Occipital lobe (tissue), 2 donors: Measurements from ENCODE around the gene KCNG2. TPM values are rescaled to one million over a fixed set of nuclear protein-coding genes. Genes with fewer than 3 reads are reported as not detected.

ENCODE experiments used
- DNase-seq: peaks from one replicate; lab custom pipeline; 2025; lab: John Stamatoyannopoulos, UW
- total RNA-seq: library from RNA; depleted of rRNA; stranded (reverse); fragments of >200 nt; gene quantifications from one replicate; pipeline ENCODE4 v1.2.3, GENCODE V29; 2014

The KCNG2 gene
- total RNA-seq, 1 donor from 2014 or later: 0.31 TPM

DNA sequence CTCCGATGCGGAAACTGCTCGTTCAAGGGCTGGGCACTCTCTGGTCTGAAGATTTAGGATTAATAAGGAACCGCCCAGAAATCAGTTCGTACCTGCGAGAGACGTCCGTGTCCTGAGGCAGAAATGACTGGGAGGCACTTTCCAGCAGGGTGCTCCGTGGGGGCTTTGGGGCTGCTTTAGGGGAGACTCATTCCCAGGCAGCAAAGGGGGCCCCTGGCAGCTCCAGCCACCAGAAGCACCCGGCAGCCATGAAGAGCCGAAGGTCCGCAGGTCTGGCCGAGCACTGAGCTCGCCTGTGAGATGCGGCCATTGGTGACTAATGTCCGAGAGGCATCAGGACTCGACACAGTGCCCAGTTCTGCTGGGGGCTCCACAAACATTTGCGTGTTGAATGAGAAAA, 20.9 kb downstream of the KCNG2 start:
- DNase-seq: no peak

DNA sequence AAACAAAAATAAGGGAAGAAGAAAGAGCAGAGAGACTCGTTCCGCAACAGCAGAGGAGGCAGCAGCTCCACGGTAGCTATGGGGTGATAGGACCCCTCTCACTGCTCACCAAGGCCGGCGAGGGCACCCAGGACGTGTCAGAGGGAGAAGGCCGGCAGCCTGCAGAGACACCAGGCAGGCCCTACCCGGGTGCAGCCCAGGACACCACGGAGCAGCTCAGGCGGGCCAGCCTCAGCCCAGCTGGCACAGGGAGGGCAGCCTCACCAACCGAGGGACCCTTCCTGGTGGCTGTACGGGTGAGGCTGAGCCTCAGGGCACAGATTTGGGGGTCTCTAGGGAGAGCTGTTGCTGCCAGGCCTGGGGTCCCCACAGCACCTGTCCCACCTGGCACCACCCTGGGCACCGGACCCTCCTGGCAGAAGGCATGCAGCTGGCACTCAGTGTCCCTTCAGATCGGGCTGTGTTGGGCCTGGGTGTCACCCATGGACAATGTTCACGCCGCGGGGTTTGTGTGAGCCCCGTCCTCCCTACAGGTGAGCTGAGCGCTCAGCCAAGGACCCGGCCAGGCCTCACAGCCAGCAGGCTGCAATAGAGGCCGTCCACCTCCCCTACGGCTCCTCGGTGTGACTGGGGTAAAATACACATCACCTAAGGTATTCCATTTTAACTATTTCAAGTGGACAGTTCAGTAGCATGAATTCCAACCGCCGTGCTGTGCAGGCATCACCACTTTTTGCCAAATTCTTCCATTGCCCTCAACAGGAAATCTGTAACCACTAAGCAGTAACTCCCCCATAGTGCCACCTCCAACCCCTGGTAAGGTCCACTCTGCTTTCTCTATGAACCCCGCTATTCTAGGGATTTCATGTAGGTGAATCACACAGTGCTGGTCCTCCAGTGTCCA, 21.6 kb downstream of the KCNG2 start:
- no peak for DNase-seq

DNA sequence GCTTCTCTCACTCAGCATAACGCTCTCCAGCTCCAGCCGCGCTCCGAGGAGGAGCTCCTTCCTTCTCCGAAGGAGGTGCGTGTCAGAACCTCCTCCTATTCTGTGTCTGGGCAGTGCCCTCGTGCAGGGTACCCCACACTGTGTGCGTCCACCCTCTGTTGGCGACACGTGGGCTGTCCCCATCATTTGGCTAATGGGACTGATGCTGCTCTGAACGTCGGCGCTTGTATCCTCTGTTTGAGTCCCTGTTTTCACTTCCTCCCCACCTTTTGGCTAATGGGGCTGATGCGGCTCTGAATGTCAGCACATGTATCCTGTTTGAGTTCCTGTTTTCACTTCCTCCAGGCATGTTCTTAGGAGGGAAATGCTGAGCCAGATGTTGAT, 22.2 kb downstream of the KCNG2 start:
- DNase-seq: no peak

DNA sequence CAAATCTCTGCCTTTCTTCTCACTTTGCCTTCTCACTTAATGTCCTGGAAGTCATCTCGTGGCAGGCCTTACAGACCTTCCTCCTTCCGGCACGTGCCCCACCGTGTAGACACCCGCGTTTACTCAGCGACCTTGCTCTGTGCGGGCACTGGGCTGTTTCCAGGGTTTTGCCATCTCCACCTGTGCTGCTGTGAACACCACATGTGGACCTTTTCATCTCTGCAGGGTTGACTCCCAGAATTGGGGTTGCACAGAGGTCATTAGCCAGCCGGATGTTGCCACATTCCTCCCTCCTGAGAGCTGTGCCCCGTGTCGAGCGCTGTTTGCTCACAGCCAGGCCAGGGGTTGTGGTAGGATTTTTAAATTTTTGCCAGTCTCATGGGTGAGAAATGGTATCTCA, 25.4 kb downstream of the KCNG2 start:
- DNase-seq: no peak

DNA sequence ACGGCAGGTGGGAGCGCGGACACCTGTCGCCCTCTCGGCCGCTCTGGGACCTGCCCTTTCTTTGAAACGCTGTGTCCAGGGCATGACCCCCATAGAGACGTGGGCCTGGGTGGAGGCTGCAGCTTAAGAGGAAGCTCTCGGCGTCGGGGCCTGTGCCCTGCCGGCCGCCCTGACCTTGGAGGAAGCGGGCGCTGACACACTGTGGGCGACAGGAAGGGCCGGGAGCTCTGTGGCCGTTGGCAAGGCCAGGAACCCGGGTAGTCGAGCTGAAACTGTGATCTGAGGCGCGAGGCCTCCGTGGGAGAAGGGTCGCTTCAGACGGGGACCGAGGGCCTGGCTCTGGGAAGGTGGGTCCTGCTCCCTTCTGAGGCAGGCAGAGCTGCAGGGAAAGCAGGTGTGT, 28.2 kb downstream of the KCNG2 start:
- DNase-seq: no peak

DNA sequence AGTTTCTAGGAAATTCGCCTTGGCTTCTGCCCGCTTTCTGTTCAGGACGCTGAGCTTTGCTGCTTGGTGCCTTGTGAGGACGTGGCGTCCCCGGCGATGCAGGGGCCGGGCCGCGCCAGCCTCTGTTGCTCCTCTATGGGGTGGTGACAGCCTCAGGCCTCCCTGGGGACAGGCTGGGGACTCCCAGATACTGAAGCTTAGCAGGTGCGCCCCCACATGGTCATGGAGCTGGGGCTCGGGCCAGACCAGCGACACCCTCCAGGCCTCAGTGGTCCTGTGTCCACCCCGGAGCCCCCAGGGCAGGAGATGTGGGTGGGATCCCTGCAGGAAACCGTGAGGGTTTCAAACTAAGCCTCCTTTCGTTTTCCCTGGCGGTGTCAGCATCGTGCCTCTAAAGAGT, 29.2 kb downstream of the KCNG2 start:
- no peak for DNase-seq

DNA sequence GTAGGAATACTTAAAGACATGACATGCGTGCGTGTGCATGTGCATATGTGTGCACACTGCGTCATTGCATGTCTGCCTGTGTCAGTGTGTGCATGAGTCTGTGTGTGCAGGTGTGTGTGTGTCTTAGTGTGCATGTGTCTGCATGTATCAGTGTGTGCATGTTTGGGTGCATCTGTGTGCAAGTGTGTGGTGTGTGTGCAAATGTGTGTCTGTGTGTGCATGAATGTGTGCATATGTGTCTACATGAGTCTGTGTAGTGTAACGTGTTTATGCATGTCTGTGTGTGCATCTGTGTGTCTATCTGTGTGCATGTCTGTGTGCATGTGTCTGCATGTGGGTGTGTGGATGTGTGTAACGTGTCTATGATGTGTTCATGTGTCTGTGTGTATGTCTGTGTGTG, 30.5 kb downstream of the KCNG2 start:
- no peak for DNase-seq

DNA sequence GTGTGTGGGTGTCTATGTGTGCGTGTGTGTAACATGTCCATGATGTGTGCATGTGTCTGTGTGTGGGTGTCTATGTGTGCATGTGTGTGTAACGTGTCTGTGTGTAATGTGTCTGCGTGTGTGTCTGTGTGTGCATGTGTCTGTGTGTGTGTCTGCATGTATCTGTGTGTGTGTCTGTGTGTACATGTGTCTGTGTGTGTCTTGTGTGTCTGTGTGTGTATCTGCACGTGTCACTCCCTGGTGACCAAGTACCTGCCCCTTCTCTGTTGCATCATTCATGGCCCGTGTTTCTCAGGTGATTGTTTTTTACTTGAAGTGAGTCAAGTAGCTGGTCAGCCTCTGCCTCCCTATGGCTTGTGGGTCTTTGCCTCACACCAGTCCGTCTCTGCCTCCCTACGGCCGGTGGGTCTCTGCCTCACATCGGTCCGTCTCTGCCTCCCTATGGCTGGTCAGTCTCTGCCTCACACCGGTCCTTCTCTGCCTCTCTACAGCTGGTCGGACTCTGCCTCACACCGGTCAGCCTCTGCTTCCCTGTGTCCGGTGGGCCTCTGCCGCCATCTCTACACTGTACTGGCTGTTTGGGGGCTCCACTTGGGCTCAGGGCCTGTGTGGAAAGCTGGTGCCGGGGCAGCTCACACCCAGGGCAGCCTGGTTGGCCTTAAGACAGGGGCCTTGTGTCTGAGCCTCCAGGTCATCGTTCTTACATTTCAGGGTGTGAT, 31.6 kb downstream of the KCNG2 start:
- DNase-seq: no peak

DNA sequence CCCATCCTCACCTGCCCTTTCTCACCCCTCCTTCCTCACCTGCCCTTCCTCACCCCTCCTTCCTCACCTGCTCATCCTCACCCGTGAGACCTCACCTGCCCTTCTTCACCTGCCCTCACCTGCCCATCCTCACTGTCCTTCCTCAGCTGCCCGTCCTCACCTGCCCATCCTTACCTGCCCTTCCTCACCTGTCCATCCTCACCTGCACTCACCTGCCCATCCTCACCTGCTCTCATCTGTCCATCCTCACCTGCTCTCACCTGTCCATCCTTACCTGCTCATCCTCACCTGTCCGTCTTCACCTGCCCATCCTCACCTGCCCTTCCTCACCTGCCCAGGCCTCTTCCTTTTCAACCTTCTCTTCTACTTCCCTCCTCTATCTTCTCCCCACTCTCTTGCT, 34.4 kb downstream of the KCNG2 start:
- DNase-seq: no peak

DNA sequence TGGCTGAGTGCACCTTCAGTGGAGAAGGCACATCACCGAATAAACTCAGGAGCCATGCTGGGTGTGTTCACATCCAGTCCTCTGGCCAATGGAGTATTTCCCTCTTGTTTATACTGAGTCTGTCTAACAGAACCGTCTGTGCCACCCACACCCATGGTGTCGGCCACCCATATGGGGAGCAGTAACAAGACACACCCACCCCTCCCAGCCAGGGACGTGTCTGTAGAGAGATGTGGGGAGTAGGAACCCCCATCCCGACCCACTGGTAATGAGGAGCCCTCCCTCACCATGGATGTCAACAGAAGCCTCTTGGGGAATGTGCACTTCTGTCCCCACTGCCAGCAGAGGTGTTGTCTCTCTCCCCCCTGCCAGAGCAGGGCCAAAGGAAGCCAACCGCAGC, 37.1 kb downstream of the KCNG2 start:
- no peak for DNase-seq

DNA sequence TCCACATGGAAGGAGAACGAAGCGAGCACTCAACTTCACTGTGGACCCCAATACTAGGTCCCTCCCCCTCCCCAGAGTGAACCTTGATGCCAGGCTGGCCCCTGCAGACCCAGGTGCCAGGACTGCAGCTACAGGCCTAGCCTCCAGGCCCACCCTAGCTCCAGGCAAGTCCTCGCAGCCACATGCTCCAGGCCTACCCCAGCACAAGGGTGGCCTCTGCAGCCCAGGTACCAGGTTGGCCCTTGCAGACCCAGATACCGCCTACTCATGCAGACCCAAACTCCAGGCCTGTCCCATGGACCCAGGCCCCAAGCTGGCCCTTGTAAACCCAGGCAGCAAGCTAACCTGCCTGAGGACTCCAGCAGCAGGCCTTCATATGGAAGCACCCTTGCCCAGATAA, 44.2 kb downstream of the KCNG2 start:
- DNase-seq: no peak

DNA sequence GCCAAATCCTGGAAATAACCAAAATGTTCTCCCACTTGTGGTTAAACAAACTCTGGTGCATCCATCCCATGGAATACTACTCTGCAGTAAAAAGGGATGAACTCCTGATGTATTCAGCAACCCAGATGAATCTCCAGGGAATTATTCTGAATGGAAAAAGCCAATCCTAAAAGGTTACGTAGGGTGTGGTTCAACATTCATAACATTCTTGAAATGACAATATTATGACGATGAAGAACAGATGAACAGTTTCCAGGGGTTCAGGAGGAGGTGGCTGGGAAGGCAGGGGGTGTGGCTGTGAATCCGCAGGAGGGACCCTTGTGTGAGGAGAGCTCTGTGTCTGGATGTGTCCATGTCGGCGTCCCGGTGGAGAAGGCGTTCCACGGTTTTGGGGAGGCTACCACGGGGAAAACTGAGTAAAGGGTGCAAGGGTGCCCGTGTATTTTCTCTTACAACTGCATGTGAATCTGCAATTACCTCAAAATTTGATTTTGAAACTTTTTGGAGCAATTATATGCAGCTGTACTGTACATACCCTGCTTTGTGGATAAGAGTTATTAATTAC, 47.3 kb downstream of the KCNG2 start:
- no peak for DNase-seq

DNA sequence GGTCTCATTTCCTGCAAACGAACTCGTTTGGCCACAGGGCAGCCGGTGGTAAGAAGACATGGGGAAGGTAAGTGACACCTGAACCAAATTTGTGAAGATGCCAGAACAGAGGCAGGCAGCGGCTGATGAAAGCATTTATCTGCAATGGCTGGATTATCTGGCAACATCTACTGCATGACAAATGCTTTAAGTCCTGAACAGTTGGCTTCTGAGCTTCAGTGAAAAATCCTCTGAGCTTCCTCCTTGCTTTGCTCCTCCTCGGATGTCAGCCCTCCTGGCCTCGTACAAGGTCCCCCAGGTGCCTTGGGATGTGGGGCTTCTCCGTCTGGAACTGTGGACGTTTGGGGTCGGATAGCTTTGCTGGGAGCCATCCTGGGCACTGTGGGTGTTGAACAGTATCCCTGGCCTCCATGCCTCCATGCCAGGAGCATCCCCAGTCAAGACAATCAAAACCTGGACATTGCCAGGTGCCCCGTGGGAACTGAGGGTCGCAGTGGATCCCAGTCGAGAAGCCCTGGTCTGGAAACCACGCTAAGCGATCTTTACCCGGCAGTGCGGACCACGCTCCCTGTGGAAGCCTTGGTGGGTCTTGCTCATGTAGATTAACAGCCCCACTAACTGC, 49.3 kb downstream of the KCNG2 start:
- no peak for DNase-seq

DNA sequence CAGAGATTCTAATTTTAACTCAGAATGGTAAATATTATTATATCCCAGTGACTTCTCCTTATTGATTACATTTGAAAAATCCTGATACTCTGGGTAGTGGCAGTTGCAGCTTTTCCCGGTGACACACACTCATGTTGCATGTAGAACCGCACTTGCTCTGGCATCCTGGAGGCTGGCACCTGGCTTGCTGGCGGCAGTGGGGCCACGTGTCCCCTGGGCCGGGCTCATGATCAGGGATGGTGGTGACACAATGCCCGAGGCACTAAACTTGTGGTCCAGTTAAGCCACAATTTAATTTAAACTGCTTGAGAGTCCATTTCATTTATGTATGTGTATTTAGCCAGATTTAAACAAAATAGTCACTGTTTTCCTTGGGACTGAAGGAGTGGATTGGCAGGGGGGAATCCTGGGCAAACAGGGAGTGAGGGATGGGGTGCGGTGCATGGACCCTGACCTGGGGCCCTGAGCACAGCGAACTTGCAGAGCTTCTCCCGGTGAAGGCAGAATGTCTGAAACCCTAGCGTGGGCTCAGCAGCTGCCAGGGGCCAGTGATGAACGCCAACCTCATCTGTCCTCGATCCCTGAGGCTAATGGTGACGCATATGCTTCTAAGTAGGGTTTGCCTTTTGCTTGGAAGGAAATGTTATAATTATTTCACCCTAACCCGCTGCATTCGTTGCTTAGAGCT, 50.0 kb downstream of the KCNG2 start:
- no peak for DNase-seq

DNA sequence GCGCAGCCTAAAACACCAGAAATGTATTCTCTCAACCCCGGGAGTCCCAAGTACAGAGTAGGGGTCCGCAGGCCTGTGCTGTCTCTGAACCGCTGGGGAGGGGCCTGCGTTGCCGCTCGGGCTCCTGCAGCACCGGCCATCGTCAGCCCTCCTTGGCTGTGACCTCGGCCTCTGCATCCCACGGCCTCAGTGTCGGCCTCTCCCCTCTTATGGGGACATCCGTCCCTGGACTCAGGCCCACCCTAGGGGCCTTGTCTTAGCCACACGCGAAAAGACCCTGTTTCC, 50.5 kb downstream of the KCNG2 start:
- DNase-seq: no peak

DNA sequence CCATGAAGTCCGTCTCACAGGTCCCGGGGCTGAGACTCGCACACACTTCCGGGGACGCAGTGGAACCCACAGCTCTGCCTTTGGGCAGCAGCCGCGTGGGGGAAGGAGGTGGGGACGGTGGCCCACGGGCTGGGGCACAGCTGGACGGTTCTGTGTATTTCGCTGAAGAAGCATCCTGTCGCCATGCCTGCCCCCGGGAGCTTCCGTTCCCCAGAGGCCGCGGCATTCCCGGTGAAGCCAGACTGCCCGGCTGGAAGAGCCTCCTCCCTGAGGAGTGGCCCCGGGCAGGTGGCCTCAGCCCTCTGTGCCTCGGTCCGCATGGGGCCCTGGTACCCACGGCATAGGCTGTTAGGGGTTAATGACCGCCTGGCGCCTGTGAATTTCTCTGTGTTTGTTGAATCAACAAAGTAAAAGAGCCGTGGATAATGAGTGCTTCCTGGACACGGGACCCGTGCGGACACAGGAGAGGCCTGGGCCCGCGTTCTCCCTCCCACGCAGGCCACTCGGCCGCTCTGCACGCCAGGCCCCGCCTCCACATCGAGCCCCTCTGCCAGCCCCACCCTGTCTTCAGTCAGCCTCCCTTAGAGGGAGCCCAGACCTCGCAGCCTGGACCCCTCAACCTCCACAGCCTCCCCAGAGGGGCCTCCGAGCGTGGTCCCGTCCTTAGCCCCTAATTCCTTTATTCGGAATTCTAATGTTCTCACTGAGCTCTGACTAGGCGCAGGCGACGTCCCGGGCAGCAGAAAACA, 51.0 kb downstream of the KCNG2 start:
- DNase-seq: no peak

DNA sequence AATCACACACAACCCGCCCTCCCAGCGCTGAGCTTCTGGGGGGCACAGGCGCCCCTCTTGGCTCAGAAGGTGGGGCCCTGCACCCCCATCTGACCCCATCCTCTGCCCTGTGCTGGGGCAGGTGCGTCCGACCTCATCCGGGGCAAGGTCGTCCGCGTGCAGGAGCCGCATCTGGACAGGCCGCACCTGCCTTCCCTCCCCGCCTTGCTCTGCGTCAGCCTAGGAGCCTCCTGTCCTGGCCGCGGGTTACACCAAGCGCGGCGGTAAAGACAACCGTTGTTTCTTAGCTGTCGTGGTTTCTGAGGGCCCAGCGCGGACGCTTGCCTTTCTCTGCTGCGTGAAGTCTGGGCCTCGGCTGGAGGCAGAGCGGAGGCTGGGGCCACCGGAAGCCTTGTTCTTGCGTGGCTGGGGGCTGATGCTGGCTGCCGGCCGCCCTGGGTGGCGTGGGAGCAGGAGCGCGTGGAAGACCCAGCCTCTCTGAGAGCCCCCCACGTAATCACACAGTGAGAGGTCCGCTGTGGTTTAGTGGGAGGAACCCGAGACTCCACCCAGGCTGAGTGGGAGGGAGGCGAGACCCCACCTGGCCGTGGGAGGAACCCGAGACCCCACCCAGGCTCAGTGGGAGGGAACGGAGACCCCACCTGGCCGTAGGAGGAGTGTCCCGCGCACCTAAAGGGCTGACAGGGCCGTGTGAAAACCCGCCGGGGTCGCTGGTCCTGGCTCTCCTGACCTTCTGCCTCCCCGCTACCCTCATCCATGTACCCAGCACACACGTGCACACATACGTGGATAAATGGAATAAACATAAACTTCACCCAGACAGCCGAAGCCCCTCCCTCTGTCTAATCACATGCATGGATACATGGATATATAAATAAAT, 51.8 kb downstream of the KCNG2 start:
- no peak for DNase-seq

DNA sequence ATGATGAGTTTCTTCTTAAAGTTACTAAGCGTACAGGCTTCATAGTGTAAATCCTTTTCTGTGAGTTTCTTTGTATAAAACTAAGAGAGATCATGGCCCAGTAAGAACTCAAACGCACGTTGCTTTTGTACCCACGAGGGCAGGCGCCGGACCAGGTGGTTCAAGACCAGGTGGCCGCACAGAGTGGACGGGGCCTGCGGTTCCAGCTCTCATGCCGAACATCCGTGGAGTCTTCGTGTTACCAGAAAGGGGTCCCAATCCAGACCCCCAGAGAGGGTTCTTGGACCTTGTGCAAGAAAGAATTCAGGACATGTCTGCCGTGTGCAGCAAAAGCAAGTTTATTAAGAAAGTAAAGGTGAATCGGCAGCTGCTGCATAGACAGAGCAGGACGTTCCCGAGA, 53.0 kb downstream of the KCNG2 start:
- no peak for DNase-seq

DNA sequence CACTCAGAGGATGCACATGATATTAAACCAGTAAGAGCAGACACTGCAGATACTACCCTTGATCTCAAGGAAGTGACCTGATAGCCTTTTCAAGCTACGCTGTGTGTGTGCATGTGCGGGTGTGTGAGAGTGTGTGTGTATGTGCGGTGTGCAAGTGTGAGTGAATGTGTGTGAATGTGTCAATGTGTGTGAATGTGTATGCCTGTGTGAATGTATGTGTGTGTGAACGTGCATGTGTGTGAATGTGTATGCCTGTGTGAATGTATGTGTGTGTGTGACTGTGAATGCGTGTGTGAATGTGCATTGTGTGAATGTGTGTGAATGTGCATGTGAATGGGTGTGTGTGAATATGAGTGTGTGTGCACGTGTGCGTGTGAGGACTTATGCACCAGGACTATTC, 53.8 kb downstream of the KCNG2 start:
- no peak for DNase-seq

DNA sequence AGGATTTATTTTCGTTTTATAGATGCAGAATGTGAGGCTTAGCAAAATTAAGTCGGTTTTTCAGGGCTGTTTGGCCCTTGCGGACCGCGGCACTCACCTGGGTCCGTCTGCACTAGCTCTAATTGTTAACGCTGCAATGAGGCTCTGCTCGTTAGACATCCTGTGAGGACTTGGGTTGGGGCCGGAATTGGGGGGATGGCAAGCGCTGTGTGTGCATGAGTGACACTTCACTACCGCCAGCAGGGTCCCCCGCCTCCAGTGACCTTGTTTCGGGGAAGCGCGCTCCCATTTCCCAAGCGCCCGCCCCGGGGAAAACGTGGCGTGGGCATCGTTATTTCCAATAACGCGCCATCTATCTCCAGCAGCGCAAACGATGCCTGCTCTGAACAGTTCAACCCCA, 54.2 kb downstream of the KCNG2 start:
- no peak for DNase-seq
